CD4-positive, alpha-beta T cell treated with Interleukin-21 for 1 hour (primary cell): Measurements from ENCODE around the gene CELF5.
"Not testable (repeated sequence)": the region's sequence is repeated elsewhere in the genome, so short reads cannot be mapped to it uniquely, and the experiment has no call there.

Source experiments
- DNase-seq: peaks from one replicate; pipeline ENCODE4 v3.0.0-alpha.2; 2020

The CELF5 gene

GRCh38 chr19:3296446-3296845 is 72.0 kb downstream of the CELF5 start:
- DNase-seq = no peak

GRCh38 chr19:3298853-3299449 is 74.5 kb downstream of the CELF5 start:
- no peak for DNase-seq

GRCh38 chr19:3300566-3300965 is 76.1 kb downstream of the CELF5 start:
- not testable (repeated sequence) for DNase-seq

- no peak for DNase-seq
Observed at GRCh38 chr19:3302755-3303154, 78.3 kb downstream of the CELF5 start.

- peak; percentile 77 for DNase-seq
Observed at GRCh38 chr19:3304871-3305423, 80.5 kb downstream of the CELF5 start.

GRCh38 chr19:3309724-3310123 is 85.3 kb downstream of the CELF5 start:
- DNase-seq = no peak

GRCh38 chr19:3310280-3310679 is 85.8 kb downstream of the CELF5 start:
- DNase-seq = no peak

- DNase-seq = no peak
Observed at GRCh38 chr19:3310711-3311110, 86.2 kb downstream of the CELF5 start.

- no peak for DNase-seq
Observed at GRCh38 chr19:3313199-3313575, 88.7 kb downstream of the CELF5 start.

GRCh38 chr19:3314962-3315675 is 90.7 kb downstream of the CELF5 start:
- DNase-seq = no peak

- no peak for DNase-seq
Observed at GRCh38 chr19:3315676-3315973, 91.2 kb downstream of the CELF5 start.

- no peak for DNase-seq
Observed at GRCh38 chr19:3316132-3316648, 91.7 kb downstream of the CELF5 start.

- DNase-seq = no peak
Observed at GRCh38 chr19:3316659-3317207, 92.3 kb downstream of the CELF5 start.

GRCh38 chr19:3319643-3320353 is 95.3 kb downstream of the CELF5 start:
- DNase-seq = no peak

GRCh38 chr19:3320354-3320670 is 95.9 kb downstream of the CELF5 start:
- no peak for DNase-seq

- DNase-seq = no peak
Observed at GRCh38 chr19:3320853-3321252, 96.4 kb downstream of the CELF5 start.

GRCh38 chr19:3321696-3322095 is 97.2 kb downstream of the CELF5 start:
- no peak for DNase-seq

- DNase-seq = no peak
Observed at GRCh38 chr19:3322199-3322978, 97.9 kb downstream of the CELF5 start.

- DNase-seq = no peak
Observed at GRCh38 chr19:3323026-3323425, 98.6 kb downstream of the CELF5 start.

GRCh38 chr19:3323658-3324057 is 99.2 kb downstream of the CELF5 start:
- no peak for DNase-seq

GRCh38 chr19:3324405-3324856 is 100.0 kb downstream of the CELF5 start:
- peak; percentile 67 for DNase-seq

- DNase-seq = no peak
Observed at GRCh38 chr19:3325451-3325850, 101.0 kb downstream of the CELF5 start.

GRCh38 chr19:3328743-3329142 is 104.3 kb downstream of the CELF5 start:
- no peak for DNase-seq
